ENCODE measurements around the gene CLIP1.

CLIP1 gene

GRCh38 chr12:122245553-122245952 is 176.9 kb downstream of the CLIP1 start:
- no peak for DNase-seq (ENCODE audit: low read depth)

- no peak for DNase-seq (ENCODE audit: low read depth)
These were observed 177.7 kb downstream of the CLIP1 start for GRCh38 chr12:122244565-122245371.

DNA sequence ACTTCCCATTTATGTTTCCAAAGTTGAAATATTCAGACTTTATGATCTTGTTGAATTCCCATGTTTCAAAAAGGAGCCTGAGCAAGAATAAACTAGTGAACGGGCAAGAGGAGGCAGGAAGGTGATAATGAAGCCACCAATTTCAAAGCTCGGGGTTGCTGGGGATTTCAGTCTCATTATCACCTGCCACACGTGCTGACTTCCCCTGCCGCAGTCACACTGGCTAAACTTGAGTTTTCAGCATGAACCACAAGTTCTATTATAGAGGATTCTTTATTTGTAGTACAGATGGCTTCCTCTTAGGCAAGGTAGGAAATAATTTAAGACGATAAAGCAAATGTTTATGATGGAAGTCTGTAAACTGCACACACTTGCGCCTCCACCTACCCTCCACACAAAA is 178.5 kb downstream of the CLIP1 start:
- DNase-seq (ENCODE audit: low read depth) = no peak

GRCh38 chr12:122238861-122239260 is 183.6 kb downstream of the CLIP1 start:
- no peak for DNase-seq (ENCODE audit: low read depth)

- DNase-seq (ENCODE audit: low read depth) = no peak
These were observed 186.7 kb downstream of the CLIP1 start for GRCh38 chr12:122235741-122236140.

DNA sequence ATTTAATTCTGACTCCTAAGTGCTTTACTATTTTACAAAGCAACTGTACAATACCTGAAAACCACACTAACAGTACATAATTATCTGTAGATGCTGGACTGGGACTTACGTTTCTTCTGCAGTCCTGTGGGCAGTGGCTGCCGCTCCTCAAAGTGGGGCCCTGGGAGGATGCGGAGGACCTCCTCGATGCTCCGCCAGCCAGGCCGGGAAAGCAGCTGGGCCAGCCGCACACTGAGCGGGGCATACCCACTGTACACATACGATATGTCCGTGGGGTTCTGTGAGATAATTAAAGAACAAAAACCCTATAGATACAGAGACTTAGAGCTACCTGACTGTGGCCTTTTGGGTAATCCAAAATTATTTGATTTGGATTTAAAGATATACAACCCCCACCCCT is 189.8 kb downstream of the CLIP1 start:
- DNase-seq (ENCODE audit: low read depth) = no peak

DNA sequence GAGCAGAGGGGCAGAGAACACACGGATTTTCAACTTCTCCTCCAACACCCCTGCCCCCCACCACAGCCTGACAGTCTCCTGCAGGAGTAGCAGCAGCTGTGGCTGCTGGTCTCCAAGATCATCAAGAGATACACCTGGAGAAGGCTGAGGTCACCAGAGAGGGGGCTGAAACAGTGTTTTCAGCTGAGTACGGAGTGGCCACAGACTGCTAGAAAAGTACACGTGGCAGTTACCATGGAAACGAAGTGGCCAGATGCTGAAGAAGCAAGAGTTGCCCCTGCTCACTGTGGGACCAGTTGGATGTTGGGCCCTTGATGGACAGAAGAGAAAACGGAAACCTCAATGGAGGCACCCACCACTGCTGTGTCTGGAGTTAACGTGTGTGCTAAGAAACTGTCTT is 191.7 kb downstream of the CLIP1 start:
- DNase-seq (ENCODE audit: low read depth) = no peak

GRCh38 chr12:122228092-122228491 is 194.4 kb downstream of the CLIP1 start:
- no peak for DNase-seq (ENCODE audit: low read depth)

- DNase-seq (ENCODE audit: low read depth) = no peak
These were observed 195.1 kb downstream of the CLIP1 start for GRCh38 chr12:122227341-122227740.

DNA sequence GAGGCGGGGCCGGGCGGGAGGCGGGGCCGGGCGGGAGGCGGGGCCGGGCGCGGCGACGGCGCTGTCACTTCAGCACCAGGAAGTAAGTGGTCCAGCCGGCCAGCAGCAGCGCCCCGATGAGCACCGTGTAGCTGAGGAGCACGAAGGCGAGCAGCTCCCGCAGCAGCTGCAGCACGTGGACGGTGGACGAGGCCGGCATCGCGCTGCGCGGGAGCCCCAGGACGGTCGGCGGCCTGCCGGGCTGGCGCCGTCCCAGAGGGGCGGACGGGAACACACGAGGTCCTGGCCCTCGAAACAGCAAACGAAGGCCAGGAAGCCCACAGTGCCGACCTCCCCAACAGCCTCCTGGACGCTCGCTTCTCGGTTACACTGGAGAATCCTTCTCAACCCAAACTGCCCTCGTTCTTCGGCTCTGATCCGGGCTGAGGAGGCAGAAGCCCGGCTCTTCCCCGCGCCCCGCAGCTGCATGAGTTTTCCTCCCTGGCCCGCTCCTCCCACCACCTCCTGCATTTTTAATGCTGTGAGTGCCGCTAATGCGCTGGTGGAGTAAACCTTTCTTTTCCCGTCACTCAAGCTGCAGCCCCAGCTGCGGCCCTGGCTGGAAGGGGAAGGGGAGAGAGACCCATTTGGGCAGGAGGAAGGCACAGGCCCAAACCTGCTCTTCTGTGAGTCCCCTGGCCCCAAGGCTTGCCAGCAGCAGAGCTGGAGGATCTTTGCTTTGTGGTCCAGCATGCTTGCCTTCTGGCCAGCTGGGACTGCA is 195.9 kb downstream of the CLIP1 start:
- DNase-seq (ENCODE audit: low read depth) = no peak

GRCh38 chr12:122225683-122226365 is 196.6 kb downstream of the CLIP1 start, which contains the start of gene DIABLO:
DIABLO (minus strand) TSS chr12:122226052; CDS start chr12:122226014, 38 bp downstream.
- peak; percentile 99 for DNase-seq (ENCODE audit: low read depth)
